GM19193 (cell line): ENCODE measurements around the gene TMEM127.

Source experiments
- POLR2A ChIP-seq: IDR thresholded peaks from 4 replicates; pipeline ENCODE4 v1.6.1; 2011; ENCODE audit not compliant: insufficient read depth, insufficient read length; ENCODE audit errors: extremely low read depth

TMEM127 gene

GRCh38 chr2:96251721-96252292, 14.0 kb downstream of the TMEM127 start:
- no peak for TF ChIP-seq POLR2A

- no peak for TF ChIP-seq POLR2A
These were observed 15.6 kb downstream of the TMEM127 start for GRCh38 chr2:96250188-96250587.

- TF ChIP-seq POLR2A = peak; percentile 31
These were observed 16.1 kb downstream of the TMEM127 start for GRCh38 chr2:96249654-96250053.

GRCh38 chr2:96248624-96249023, 17.2 kb downstream of the TMEM127 start:
- TF ChIP-seq POLR2A = no peak

GRCh38 chr2:96247896-96248295, 17.9 kb downstream of the TMEM127 start:
- TF ChIP-seq POLR2A = no peak

GRCh38 chr2:96247009-96247408, 18.8 kb downstream of the TMEM127 start:
- TF ChIP-seq POLR2A = no peak

- TF ChIP-seq POLR2A = no peak
These were observed 20.0 kb downstream of the TMEM127 start for GRCh38 chr2:96245609-96246390.

- TF ChIP-seq POLR2A = no peak
These were observed 22.0 kb downstream of the TMEM127 start for GRCh38 chr2:96243843-96244242.

- no peak for TF ChIP-seq POLR2A
These were observed 23.7 kb downstream of the TMEM127 start for GRCh38 chr2:96241900-96242611.

- TF ChIP-seq POLR2A = no peak
These were observed 24.6 kb downstream of the TMEM127 start for GRCh38 chr2:96241227-96241626.

GRCh38 chr2:96240341-96241038, 25.3 kb downstream of the TMEM127 start:
- no peak for TF ChIP-seq POLR2A

- no peak for TF ChIP-seq POLR2A
These were observed 26.0 kb downstream of the TMEM127 start for GRCh38 chr2:96239745-96240264.

GRCh38 chr2:96239091-96239490, 26.7 kb downstream of the TMEM127 start:
- TF ChIP-seq POLR2A = no peak

GRCh38 chr2:96238266-96238665, 27.5 kb downstream of the TMEM127 start:
- TF ChIP-seq POLR2A = no peak

GRCh38 chr2:96236882-96237281, 28.9 kb downstream of the TMEM127 start:
- TF ChIP-seq POLR2A = no peak

GRCh38 chr2:96233880-96234316, 31.9 kb downstream of the TMEM127 start:
- TF ChIP-seq POLR2A = no peak

- no peak for TF ChIP-seq POLR2A
These were observed 32.4 kb downstream of the TMEM127 start for GRCh38 chr2:96233436-96233835.
